GM19193 (cell line): ENCODE results near the gene SMIM28.

ENCODE experiments used
- POLR2A ChIP-seq: IDR thresholded peaks from 4 replicates; pipeline ENCODE4 v1.6.1; 2011; ENCODE audit not compliant: insufficient read depth, insufficient read length; ENCODE audit errors: extremely low read depth

The SMIM28 gene

GRCh38 chr6:138377844-138378243 lies at the start of gene SMIM28:
TSS of gene SMIM28 (plus strand) at chr6:138377905. CDS start at chr6:138378073, 168 bp downstream.
- no peak for TF ChIP-seq POLR2A

DNA sequence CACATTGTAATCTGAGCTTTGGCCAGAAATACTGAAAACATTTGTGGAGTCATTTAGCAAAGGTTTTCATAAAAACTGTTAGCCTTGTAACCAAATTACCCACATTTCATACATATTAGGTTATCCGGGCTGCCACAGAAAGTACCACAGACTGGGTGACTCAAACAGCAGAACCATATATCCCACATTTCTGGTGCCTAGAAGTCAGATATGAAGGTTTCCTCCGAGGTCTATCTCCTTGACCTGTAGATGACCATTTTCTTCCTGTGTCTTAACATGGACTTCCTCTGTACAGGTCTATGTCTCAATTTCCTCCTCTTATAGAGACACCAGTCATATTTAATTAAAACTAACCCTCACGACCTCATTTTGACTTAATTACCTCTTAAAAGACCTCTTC lies 49.5 kb upstream of the SMIM28 start:
- TF ChIP-seq POLR2A, result no peak

- TF ChIP-seq POLR2A, result no peak
Measured at GRCh38 chr6:138330763-138331162, 46.9 kb upstream of the SMIM28 start.

DNA sequence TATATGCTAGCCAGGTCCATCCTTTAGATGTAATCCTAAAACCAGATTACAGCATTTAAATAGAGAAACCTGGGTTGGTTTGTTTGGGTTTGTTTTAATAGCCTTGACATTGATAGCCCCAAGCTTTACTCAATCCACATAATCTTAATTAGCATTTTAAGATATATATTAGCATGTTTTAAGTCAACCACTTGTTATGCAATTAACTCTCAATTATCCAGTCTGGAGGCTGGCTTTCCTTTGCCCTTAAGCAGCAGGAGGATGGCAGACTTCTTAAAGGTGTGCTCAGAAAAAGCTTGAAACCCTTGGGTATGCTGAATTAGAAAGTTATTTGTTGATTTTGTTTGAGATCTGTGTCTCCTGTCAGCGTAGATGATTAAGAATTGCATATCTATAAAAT lies 46.3 kb upstream of the SMIM28 start:
- TF ChIP-seq POLR2A, result no peak

GRCh38 chr6:138331984-138332383 lies 45.7 kb upstream of the SMIM28 start:
- TF ChIP-seq POLR2A, result no peak

DNA sequence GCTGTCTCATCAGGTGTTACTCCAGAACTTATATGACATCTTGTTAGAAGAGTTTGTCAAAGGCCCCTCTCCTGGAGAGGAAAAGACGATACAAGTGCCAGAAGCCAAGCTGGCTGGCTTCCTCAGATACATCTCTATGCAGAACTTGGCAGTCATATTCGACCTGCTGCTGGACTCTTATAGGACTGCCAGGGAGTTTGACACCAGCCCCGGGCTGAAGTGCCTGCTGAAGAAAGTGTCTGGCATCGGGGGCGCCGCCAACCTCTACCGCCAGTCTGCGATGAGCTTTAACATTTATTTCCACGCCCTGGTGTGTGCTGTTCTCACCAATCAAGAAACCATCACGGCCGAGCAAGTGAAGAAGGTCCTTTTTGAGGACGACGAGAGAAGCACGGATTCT lies 43.7 kb upstream of the SMIM28 start:
- TF ChIP-seq POLR2A, result no peak

DNA sequence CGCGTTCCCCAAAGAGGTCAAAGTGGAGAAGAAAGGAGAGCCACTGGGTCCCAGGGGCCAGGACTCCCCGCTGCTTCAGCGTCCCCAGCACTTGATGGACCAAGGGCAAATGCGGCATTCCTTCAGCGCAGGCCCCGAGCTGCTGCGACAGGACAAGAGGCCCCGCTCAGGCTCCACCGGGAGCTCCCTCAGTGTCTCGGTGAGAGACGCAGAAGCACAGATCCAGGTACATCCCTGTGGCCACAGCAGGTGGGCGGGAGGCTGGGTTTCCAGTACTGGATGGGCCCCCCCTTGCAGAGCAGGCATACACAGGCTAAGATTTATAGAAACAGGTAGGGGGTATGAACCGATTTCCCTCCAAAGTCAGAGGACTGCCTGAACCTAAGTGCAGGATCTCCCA lies 42.7 kb upstream of the SMIM28 start:
- no peak for TF ChIP-seq POLR2A

- TF ChIP-seq POLR2A, result no peak
Measured at GRCh38 chr6:138336221-138336620, 41.5 kb upstream of the SMIM28 start.

DNA sequence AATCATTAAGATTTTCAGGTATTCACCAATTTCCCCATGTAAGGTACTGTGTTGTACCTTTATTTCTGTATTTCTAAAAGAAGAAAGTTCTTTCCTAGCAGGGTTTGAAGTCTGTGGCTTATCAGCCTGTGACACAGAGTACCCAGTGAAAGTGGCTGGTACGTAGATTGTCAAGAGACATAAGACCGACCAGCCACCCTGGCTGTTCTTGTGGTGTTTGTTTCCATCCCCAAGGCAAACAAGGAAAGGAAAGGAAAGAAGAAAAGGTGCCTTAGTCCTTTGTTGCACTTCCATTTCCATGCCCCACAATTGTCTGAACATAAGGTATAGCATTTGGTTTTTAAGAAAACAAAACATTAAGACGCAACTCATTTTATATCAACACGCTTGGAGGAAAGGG lies 40.6 kb upstream of the SMIM28 start:
- TF ChIP-seq POLR2A, result no peak

- TF ChIP-seq POLR2A, result no peak
Measured at GRCh38 chr6:138339024-138339423, 38.7 kb upstream of the SMIM28 start.

DNA sequence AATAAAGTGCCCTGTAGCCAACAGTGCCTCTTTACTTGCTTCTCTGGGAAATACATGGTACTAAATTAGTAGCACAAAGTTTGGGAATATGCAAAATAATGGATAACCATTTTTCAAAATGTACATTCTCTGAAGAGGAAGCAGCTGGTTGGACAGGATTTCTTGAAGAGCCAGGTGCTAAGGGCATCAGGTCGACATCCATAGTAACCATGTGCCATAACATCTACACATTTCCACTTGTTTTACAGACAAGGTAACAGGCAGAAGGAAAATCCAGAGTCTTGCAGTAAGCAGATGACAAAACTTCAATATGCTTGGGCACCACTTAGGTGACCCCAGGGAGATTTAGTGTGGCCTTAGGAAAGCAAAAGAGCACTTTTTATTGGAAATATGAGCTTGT lies 36.5 kb upstream of the SMIM28 start:
- no peak for TF ChIP-seq POLR2A

- TF ChIP-seq POLR2A, result no peak
Measured at GRCh38 chr6:138343112-138343511, 34.6 kb upstream of the SMIM28 start.

DNA sequence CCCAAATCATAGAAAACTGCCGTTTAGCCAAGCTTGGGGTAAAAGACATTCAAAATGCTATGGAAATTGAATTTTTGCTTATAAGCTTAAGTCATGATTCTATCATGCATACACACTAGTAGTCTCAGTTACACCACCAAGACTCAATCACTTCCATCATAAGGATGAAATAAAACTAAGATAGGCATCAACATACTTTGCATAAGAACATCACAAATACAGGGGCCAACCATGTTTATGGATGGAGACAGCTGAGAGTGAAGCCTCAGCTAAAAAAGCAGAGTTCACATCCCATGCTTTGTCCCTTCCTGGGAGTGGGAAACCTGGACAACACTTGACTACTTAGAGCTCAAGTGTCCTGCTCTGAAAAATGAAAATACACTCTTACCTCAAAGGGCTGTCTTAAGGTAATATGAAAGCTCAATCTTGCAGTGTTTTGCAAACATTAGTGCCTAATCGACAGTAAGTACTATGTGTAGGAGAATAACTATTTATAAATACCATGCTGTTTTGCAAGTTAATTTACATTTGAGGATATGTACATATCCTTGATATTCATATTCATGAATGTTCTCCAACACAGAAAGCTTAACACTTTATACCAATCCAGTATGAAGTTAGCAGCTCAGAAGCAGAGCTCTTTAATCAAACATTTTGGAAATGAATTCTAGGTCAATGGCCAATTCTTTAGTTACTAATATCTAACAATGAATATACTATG lies 32.0 kb upstream of the SMIM28 start:
- TF ChIP-seq POLR2A, result no peak

- TF ChIP-seq POLR2A, result no peak
Measured at GRCh38 chr6:138346302-138347195, 31.2 kb upstream of the SMIM28 start.

DNA sequence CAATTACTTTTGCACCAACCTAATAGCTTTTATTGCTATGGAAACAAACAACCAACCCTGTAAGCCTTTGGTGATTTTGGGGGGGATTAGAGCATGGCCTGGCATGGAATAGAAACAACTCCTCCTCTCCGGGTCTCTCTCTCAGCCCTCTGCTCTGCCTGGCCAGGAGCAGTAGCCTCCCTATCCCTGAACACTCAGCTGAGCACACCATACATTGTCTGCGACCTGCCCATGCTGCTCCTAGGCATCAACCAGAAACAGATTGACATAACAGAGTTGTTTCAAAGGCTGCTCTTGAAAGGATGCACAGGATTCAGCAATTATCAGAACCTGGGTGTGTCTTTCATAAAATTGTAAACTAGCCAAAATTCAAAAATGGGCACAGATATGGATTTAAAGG lies 29.8 kb upstream of the SMIM28 start:
- no peak for TF ChIP-seq POLR2A

GRCh38 chr6:138349891-138350290 lies 27.8 kb upstream of the SMIM28 start:
- TF ChIP-seq POLR2A, result no peak
